Kidney (tissue), 14 donors: Measurements from ENCODE around the gene AGBL1. TPM values are rescaled to one million over a fixed set of nuclear protein-coding genes. Genes with fewer than 3 reads are reported as not detected.

ENCODE experiments used
- DNase-seq, 5 donors: peaks; one replicate each; pipeline ENCODE4 v3.0.0-alpha.2; 2013 to 2020
- FAIRE-seq: peaks from 2 replicates; lab custom pipeline; 2012; peaks lifted over from hg19 to GRCh38; lab: Jason Lieb, UNC
- H3K27ac ChIP-seq, 2 donors: one replicate each; pipeline ENCODE4 v1.7.0; 2013; ENCODE audit warnings: low read depth in 2 of 2, low read length in 2 of 2, inconsistent platforms in 1 of 2
- H3K27me3 ChIP-seq: one replicate; pipeline ENCODE4 v1.7.1; 2013; ENCODE audit warnings: low read length, inconsistent platforms; ENCODE audit not compliant: control insufficient read depth, insufficient read depth
- H3K36me3 ChIP-seq, 3 donors: one replicate each; pipeline versions ENCODE4 v1.7.0 to v1.7.1; 2013; ENCODE audit warnings: low read length in 3 of 3, control low read depth in 1 of 3, inconsistent platforms in 1 of 3; ENCODE audit not compliant: insufficient read depth in 3 of 3, control insufficient read depth in 2 of 3
- H3K4me1 ChIP-seq, 3 donors: one replicate each; pipeline versions ENCODE4 v1.7.0 to v1.7.1; 2013; ENCODE audit warnings: low read length in 3 of 3, inconsistent platforms in 1 of 3, low read depth in 1 of 3; ENCODE audit not compliant: control insufficient read depth in 2 of 3, insufficient read depth in 2 of 3
- H3K4me3 ChIP-seq, 3 donors: one replicate each; pipeline versions ENCODE4 v1.7.0 to v1.8.1; 2013; ENCODE audit warnings: low read length in 3 of 3, control low read depth in 1 of 3, inconsistent platforms in 1 of 3
- H3K9ac ChIP-seq, 3 donors: one replicate each; pipeline versions ENCODE4 v1.7.0 to v1.7.1; 2013; ENCODE audit warnings: low read length in 3 of 3, control low read depth in 1 of 3, inconsistent platforms in 1 of 3
- H3K9me3 ChIP-seq, 3 donors: one replicate each; pipeline versions ENCODE4 v1.7.0 to v1.7.1; 2013; ENCODE audit warnings: low read length in 3 of 3, control low read depth in 1 of 3, inconsistent platforms in 1 of 3; ENCODE audit not compliant: control insufficient read depth in 2 of 3, insufficient read depth in 1 of 3
- CTCF ChIP-seq: IDR thresholded peaks from 3 replicates; pipeline ENCODE4 v1.5.1; 2012; ENCODE audit warnings: mild to moderate bottlenecking, moderate library complexity, borderline replicate concordance; ENCODE audit not compliant: insufficient read depth; ENCODE audit errors: extremely low read depth
- intact Hi-C: fragments of 100-400 bp; cut with DNase I; formaldehyde crosslinking; loops from one replicate; pipeline ENCODE4 v1.11.1; 2022
- polyA plus RNA-seq: library from polyadenylated mRNA; stranded (reverse); fragments of 350-450 nt; fragmentation: Illumina TruSeq; extraction: RNeasy Lipid Tissue Mini Kit (QIAGEN cat#74804); gene quantifications from one replicate; pipeline ENCODE4 v1.2.3, GENCODE V29; 2014; ENCODE audit warnings: low read depth, low replicate concordance; ENCODE audit not compliant: insufficient read depth
- total RNA-seq: library from RNA; stranded (reverse); fragmentation: NEBNext Ultra II Directional; extraction: Animal tissue kit (Norgen Biotek cat#: 25700); gene quantifications from one replicate; pipeline ENCODE4 v1.2.1, GENCODE V29; 2021
- donor health status: control.
- donor health status: control.
- donor health status: control.
- donor health status: control.
- donor health status: control.
- donor health status: DM: yes; HTN: yes; CAD: no.
- donor health status: Normal renal cell carcinoma (clear cell type).

The AGBL1 gene
- total and polyA plus RNA-seq, 2 donors from 2014 or later, result not detected

DNA sequence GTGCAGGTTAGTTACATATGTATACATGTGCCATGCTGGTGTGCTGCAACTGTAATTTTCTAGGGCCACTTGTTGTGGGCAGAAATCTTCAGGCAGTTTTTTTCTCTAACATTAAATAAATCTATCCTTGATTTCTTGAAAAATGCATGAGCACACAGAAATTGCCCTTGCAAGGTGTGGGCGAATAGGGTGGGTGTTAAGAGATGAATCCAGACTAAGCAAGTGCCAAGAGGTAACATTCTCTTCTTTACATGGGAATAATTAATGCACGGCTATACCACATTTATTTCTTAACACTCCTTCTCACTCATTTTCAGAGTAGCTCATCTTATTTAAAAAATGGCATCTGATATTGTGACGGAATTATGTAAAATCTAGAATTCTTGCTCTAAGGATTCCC, 719.6 kb downstream of the AGBL1 start:
- DNase-seq (no peak), FAIRE-seq (no peak)
- intact Hi-C loops, result no loop called here
- H3K9ac ChIP-seq, result no peak overlapping the region
- H3K27ac ChIP-seq, result no peak overlapping the region
- no peaks in the 10 kb centered on the region for H3K4me1 ChIP-seq
- H3K9me3 ChIP-seq, result no peaks in the 10 kb centered on the region
- no peaks in the 10 kb centered on the region for H3K36me3 ChIP-seq
- no peak for TF ChIP-seq CTCF
- H3K27me3 ChIP-seq, result no peaks in the 10 kb centered on the region
- no peak overlapping the region for H3K4me3 ChIP-seq

- Histone ChIP-seq H3K36me3 (no peaks in the 10 kb centered on the region), H3K9me3 (no peaks in the 10 kb centered on the region), H3K27ac (no peak overlapping the region), H3K4me1 (no peaks in the 10 kb centered on the region), H3K27me3 (no peaks in the 10 kb centered on the region), H3K9ac (no peak overlapping the region), H3K4me3 (no peak overlapping the region)
- TF ChIP-seq CTCF, result no peak
- intact Hi-C loops, result no loop called here
- DNase-seq (no peak), FAIRE-seq (no peak)
Measured at GRCh38 chr15:86802244-86802643, 722.6 kb downstream of the AGBL1 start.

GRCh38 chr15:86804406-86804805, 724.7 kb downstream of the AGBL1 start:
- no peaks in the 10 kb centered on the region for H3K9me3 ChIP-seq
- no peak overlapping the region for H3K9ac ChIP-seq
- H3K4me1 ChIP-seq, result no peaks in the 10 kb centered on the region
- FAIRE-seq, result no peak
- H3K27me3 ChIP-seq, result no peaks in the 10 kb centered on the region
- no peak for DNase-seq
- H3K27ac ChIP-seq, result no peak overlapping the region
- no peak overlapping the region for H3K4me3 ChIP-seq
- no peak for TF ChIP-seq CTCF
- H3K36me3 ChIP-seq, result no peaks in the 10 kb centered on the region
- intact Hi-C loops, result no loop called here

- DNase-seq, result no peak
- TF ChIP-seq CTCF, result no peak
- Histone ChIP-seq H3K4me1 (no peaks in the 10 kb centered on the region), H3K27ac (no peak overlapping the region), H3K9ac (no peak overlapping the region), H3K27me3 (no peaks in the 10 kb centered on the region), H3K9me3 (no peaks in the 10 kb centered on the region), H3K36me3 (no peaks in the 10 kb centered on the region), H3K4me3 (no peak overlapping the region)
- FAIRE-seq, result no peak
- intact Hi-C loops, result no loop called here
Measured at GRCh38 chr15:86810329-86810728, 730.7 kb downstream of the AGBL1 start.
